ENCODE data around the gene PRTFDC1.

The PRTFDC1 gene

GRCh38 chr10:24900888-24901685 lies 51.3 kb downstream of the PRTFDC1 start:
- no peak for DNase-seq

GRCh38 chr10:24899571-24899970 lies 52.8 kb downstream of the PRTFDC1 start:
- no peak for DNase-seq

GRCh38 chr10:24898501-24898900 lies 53.9 kb downstream of the PRTFDC1 start:
- DNase-seq = no peak

DNA sequence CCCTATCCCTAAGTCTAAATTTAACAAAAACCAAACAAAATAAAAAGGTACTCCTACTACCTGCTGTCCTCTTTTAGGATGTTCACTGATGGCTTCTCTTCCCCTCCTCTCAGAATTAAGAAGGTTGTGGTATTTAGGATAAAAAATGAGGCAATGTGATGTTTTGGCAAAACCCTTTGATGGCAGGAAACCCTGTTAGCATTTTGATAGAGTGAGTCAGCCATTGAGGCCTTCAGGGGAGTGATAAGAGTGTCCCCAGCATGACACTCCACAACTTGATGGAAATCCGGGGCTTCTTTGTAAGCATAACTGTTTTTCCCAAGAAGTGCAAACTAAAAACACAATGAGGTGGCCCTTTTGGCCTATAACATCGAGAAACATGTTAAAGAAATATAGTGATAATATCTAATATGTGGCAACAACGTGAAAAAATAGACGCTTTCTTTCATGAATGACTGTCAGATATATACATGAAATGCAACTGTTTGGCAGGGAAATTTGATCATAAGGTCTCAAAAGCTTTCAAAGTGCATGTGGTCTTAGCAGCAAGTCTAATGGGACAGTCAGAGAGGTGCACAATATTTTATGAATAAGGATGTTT lies 55.0 kb downstream of the PRTFDC1 start:
- DNase-seq = no peak

DNA sequence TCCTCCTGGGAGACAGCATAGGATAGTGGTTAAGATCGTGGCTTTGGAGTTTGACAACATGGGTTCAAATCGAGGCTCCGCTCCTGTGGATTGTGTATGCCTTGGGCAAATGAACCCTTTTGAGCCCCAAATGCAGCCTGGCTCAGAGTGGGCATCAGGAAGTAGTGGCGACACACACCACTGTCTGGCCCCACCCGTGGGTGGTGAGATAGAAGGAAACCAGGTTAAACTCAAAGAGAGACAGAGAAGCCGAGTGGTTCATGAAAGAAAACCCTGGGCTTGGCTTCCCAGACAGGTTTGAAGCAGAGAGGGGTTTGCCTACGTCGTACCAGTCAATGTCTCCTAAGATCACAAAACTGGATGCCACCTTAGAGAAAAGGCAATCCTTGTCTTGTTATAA lies 57.7 kb downstream of the PRTFDC1 start:
- DNase-seq = peak in 1 of 4 experiments; percentile 4

- no peak for DNase-seq
Observed at GRCh38 chr10:24894309-24894708, 58.1 kb downstream of the PRTFDC1 start.

GRCh38 chr10:24893127-24893526 lies 59.3 kb downstream of the PRTFDC1 start:
- DNase-seq = no peak

GRCh38 chr10:24891823-24892222 lies 60.6 kb downstream of the PRTFDC1 start:
- DNase-seq = no peak

DNA sequence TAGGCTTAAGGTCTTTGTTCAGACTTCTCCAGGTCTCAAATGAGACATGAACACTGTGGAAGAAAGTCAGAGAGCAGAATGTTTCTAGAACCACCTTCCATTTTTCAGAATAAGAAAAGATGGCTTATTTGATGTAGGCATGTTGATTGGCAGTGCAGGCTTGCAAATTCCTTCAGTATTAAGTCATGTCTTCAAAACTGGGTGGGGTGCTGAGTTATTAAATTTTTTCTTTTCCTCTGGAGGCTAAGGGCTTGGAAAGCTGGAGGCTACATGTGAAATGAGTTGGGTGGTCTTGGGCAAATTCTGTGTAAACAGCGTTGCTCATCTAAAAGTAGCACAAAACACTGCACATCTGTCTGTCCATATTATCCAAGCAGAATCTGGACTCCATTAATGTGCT lies 62.8 kb downstream of the PRTFDC1 start:
- DNase-seq = no peak

GRCh38 chr10:24887855-24888231 lies 64.6 kb downstream of the PRTFDC1 start:
- no peak for DNase-seq

DNA sequence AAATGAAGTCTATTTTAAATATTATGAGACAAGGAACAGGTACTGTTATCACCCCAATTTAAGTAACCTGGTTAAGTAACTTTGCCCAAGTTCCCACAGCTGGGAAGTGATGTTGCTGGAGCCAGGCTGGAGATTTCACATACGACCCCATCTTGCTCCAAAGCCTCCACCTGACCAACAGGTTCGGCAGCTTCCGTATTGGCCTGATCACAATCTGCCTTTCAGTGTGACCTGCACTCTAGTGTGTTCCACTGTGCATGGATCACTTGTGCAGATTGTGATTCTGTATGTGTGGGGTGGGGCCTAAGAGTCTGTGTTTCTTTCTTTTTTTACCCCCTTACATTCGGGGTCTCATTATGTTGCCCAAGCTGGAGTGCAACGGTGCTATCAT lies 66.1 kb downstream of the PRTFDC1 start:
- no peak for DNase-seq

GRCh38 chr10:24885551-24886289 lies 66.7 kb downstream of the PRTFDC1 start:
- DNase-seq = no peak

GRCh38 chr10:24884793-24885192 lies 67.6 kb downstream of the PRTFDC1 start:
- DNase-seq = no peak

DNA sequence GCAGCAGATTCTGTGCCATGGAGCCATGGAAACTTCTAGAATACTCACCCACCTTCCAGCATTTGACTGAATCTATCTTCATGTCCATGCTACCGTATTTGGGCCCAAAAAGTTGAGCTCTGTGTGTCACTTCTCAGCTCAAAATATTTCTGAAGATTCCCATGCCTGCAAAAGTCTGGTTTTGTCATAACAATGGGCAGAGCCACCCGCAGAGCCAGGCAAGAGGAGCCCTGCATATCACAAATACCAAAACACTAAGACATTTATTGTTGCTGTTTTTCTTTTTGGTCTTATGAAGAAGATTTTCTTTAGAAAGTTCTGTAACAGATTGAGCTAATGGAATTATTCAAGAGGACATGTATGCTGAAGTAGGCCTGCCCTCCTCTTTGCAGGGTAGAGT lies 68.1 kb downstream of the PRTFDC1 start:
- no peak for DNase-seq

GRCh38 chr10:24883176-24883575 lies 69.2 kb downstream of the PRTFDC1 start:
- no peak for DNase-seq

DNA sequence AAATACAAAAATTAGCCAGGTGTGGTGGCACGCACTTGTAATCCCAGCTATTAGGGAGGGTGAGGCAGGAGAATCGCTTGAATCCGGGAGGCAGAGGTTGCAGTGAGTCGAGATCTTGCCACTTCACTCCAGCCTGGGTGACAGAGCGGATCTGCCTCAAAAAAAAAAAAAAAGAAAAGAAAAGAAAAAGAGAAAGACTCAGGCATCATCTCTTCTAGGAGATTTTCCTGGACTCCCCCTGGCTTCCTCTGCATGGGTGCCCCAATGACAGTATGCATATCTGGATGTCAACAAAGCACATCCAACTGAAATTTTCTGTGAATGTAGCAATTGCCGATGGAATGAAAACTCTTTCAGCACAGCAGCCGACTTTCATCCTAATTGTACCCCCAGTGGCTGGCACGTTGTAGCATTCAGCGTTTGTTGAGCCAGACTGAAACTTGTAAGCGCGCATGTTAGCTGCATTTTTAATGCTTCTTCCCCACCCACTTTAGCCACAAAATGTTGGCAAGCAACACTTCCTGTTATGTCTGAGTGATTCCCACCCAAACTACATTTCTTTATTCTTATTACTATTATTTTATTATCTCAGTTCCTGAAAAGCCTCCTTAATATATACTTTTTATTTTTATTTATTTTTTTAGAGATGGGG lies 70.2 kb downstream of the PRTFDC1 start:
- DNase-seq = peak in 1 of 4 experiments; percentile 4

- no peak for DNase-seq
Observed at GRCh38 chr10:24879861-24880260, 72.5 kb downstream of the PRTFDC1 start.

GRCh38 chr10:24874133-24874532 lies 78.3 kb downstream of the PRTFDC1 start:
- DNase-seq = no peak

GRCh38 chr10:24873281-24873683 lies 79.1 kb downstream of the PRTFDC1 start:
- DNase-seq = no peak

DNA sequence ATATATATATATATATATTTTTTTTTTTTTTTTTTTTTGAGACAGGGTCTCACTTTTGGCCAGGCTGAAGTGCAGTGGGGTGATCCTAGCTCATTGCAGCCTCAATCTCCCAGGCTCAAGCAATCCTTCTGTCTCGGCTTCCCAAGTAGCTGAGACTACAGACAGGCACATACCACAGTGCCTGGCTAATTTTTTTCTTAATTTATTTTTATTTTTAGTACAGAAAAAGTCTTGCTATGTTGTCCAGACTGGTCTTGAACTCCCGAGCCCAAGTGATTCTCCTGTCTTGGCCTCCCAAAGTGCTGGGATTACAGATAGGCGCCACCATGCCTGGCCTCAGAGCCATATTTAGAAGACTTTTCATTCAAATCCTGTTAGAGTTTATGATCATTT lies 79.6 kb downstream of the PRTFDC1 start:
- no peak for DNase-seq

DNA sequence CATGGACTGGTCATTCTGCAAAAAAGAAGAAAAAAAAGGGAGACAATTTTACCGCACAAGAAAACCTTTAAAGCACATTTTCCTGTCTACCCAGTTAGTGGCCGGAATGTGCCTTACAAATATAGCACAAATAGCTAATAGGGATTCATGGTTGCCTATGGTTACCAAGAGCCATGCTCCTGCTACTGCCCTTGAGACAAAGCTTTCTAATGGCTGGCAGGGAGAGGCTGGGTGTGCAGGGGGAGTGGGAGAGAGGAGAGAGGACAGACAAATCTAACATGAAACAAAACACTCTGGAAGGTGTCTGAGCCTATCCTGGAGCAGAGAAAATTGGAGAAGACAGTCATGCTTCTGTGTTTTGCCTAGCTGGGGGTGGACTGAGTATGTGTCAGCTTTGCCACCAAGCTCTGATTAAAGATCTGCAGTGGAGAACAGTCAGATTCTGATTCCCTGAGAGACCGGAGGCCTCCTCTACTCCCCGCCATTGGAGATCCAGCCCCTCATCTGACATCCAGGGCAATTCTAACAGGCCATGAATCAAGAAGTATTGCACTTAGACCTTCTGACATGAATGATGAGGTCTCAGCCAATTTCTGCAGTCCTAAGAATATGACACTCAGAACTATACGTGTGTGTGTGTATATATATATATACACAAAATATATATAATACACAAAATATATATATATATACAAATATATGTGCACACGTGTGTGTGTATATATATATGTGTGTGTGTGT lies 80.2 kb downstream of the PRTFDC1 start:
- DNase-seq = no peak

DNA sequence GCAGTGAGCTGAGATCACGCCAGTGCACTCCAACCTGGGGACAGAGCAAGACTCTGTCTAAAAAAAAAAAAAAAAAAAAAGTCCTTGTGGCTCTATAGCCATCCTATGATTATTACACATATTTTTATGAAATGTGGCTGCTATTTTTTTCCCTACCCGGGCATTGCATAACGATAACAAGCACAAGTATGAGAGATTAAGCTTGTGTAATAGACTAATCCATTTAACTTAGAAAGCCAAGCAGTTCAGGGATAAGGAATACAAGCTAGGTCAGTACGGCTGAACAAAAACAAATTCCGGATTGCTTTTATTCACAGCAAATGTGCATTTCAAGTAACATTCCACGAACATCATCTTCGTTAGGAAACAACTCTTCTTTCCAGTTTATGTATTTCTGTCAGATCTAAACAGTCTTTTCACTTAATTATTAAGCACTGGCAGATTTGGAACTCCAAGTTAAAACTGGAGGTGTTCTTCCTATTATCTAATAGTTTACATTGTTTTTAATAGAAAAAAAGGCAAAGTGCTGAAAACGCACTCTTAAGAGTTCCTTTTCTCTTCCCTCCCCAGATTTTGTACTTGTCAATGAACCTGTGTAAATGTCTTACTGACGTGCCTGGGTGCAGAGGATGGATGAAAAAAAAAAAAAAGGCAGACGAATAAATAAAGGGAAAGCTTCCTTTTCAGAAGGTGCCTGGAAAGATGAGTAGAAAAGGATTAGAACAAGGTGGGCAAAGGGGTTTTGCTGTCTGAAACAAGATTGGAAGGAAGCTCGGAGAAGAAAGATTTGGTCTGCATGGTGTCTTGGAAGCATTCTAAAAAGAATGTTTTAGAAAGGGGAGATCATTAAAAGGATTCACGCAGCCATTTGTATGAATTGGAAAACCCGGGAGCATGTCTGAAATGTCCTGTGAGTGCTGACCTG lies 81.1 kb downstream of the PRTFDC1 start:
- no peak for DNase-seq

Data from activated naive CD4-positive, alpha-beta T cell (primary cell).